GM12878 (cell line): ENCODE data around the gene ARAP2. TPM values are rescaled to one million over a fixed set of nuclear protein-coding genes. Genes with fewer than 3 reads are reported as not detected.

Experiments
- ATAC-seq: fragments of 200-7000 bp; cut with Tn5 transposase; 3 replicates; pipeline ENCODE4 v1.9.1; 2020; ENCODE audit warnings: mild to moderate bottlenecking, moderate library complexity
- BruUV-seq: library from RNA; stranded (reverse); fragments of 400-500 nt; replicated peaks from 2 replicates; lab custom pipeline; 2021; lab: Mats Ljungman, UMichigan
- CTCF ChIA-PET: fragments of 300-600 bp; sonication (Branson Sonifier 250); formaldehyde crosslinking; extraction: SDS; loops from one replicate; lab custom pipeline; 2021; ENCODE audit warnings: inconsistent platforms; lab: Yijun Ruan, JAX
- POLR2A ChIA-PET: fragments of 350-600 bp; formaldehyde crosslinking; extraction: SDS; loops from one replicate; lab custom pipeline; 2021; ENCODE audit warnings: inconsistent platforms; lab: Charles Lee
- RAD21 ChIA-PET: fragments of 300-600 bp; sonication (Branson Sonifier 250); formaldehyde crosslinking; loops from one replicate; lab custom pipeline; 2023; ENCODE audit warnings: antibody characterized with exemption; ENCODE audit not compliant: unreplicated experiment; lab: Charles Lee
- SMC1A ChIA-PET: fragments of 300-600 bp; sonication (Branson Sonifier 250); formaldehyde crosslinking; loops from one replicate; lab custom pipeline; 2023; ENCODE audit not compliant: unreplicated experiment, uncharacterized antibody; lab: Charles Lee
- DNase-seq: peaks from one replicate; pipeline ENCODE4 v3.0.0-alpha.2; 2011; ENCODE audit warnings: low read depth, low spot score
- FAIRE-seq: peaks from 3 replicates; lab custom pipeline; 2011; peaks lifted over from hg19 to GRCh38; lab: Jason Lieb, UNC
- H2AFZ ChIP-seq: 2 replicates; pipeline ENCODE4 v1.6.0; 2011; ENCODE audit warnings: low read depth, low read length, control low read depth; ENCODE audit not compliant: control insufficient read depth
- H3K27ac ChIP-seq: 2 replicates; pipeline ENCODE4 v1.5.1; 2011; ENCODE audit warnings: control low read depth; ENCODE audit not compliant: control insufficient read depth, insufficient read depth
- H3K27me3 ChIP-seq, 2 experiments: replicated peaks in 1 of 2; 2 replicates each; pipeline versions ENCODE4 v1.6.0 to v1.6.1; 2011; ENCODE audit warnings: low read length in 1 of 2; ENCODE audit not compliant: control insufficient read depth in 2 of 2, insufficient read depth in 2 of 2
- H3K36me3 ChIP-seq, 2 experiments: 2 replicates each; pipeline ENCODE4 v1.5.1; 2011; ENCODE audit warnings: low read length in 1 of 2; ENCODE audit not compliant: control insufficient read depth in 2 of 2, insufficient read depth in 2 of 2
- H3K4me1 ChIP-seq: 2 replicates; pipeline ENCODE4 v1.6.1; 2011; ENCODE audit warnings: mild to moderate bottlenecking, low read length, moderate library complexity, mixed read lengths; ENCODE audit not compliant: control insufficient read depth, insufficient read depth
- H3K4me2 ChIP-seq: 2 replicates; pipeline ENCODE4 v1.6.0; 2011; ENCODE audit warnings: control low read depth; ENCODE audit not compliant: control insufficient read depth, insufficient read depth
- H3K4me3 ChIP-seq: fragments of 200-600 bp; sonication (generic); 2 replicates; pipeline ENCODE4 v1.5.1; 2016
- H3K79me2 ChIP-seq: 2 replicates; pipeline ENCODE4 v1.6.0; 2011; ENCODE audit warnings: low read length; ENCODE audit not compliant: control insufficient read depth, insufficient read depth
- H3K9ac ChIP-seq: 2 replicates; pipeline ENCODE4 v1.8.0; 2011; ENCODE audit warnings: low read length, control low read depth, mixed read lengths; ENCODE audit not compliant: control insufficient read depth, insufficient read depth
- H3K9me3 ChIP-seq: replicated peaks from 3 replicates; pipeline ENCODE4 v1.5.1; 2011; ENCODE audit warnings: mild to moderate bottlenecking, low read length; ENCODE audit not compliant: control insufficient read depth, insufficient read depth
- H4K20me1 ChIP-seq: 2 replicates; pipeline ENCODE4 v1.6.0; 2011; ENCODE audit not compliant: control insufficient read depth, insufficient read depth
- CBX5 ChIP-seq: sonication (generic); IDR thresholded peaks from 2 replicates; pipeline ENCODE4 v1.6.1; 2016; ENCODE audit warnings: low read depth, moderate library complexity, mild to moderate bottlenecking, inconsistent platforms
- CEBPB ChIP-seq, 2 experiments: fragments of 150-350 bp in 1 of 2; IDR thresholded peaks; 2 replicates each; pipeline ENCODE4 v1.6.1; 2012 to 2014; ENCODE audit warnings: low read depth in 2 of 2, low read length in 2 of 2, borderline replicate concordance in 1 of 2, inconsistent platforms in 1 of 2
- FOXK2 ChIP-seq: fragments of 450-650 bp; IDR thresholded peaks from 2 replicates; pipeline ENCODE4 v1.6.1; 2017; ENCODE audit warnings: mild to moderate bottlenecking, moderate library complexity
- HDAC6 ChIP-seq: fragments of 200-600 bp; sonication (generic); IDR thresholded peaks from one replicate; pipeline ENCODE4 v1.8.0; 2017; ENCODE audit warnings: antibody characterized with exemption; ENCODE audit not compliant: unreplicated experiment
- MYC ChIP-seq: IDR thresholded peaks from 2 replicates; pipeline ENCODE4 v1.6.1; 2011; ENCODE audit warnings: mild to moderate bottlenecking, low read length, moderate library complexity, inconsistent platforms; ENCODE audit not compliant: insufficient read depth, insufficient replicate concordance, insufficient read length, severe bottlenecking
- NFIC ChIP-seq: IDR thresholded peaks from 2 replicates; pipeline ENCODE4 v1.6.1; 2012; ENCODE audit warnings: low read depth, mild to moderate bottlenecking, inconsistent platforms, low read length, moderate library complexity
- RB1 ChIP-seq: fragments of 450-650 bp; formaldehyde crosslinking; IDR thresholded peaks from 2 replicates; pipeline ENCODE4 v1.6.1; 2017; ENCODE audit warnings: mild to moderate bottlenecking, borderline replicate concordance
- RUNX3 ChIP-seq: IDR thresholded peaks from 2 replicates; pipeline ENCODE4 v1.6.1; 2012; ENCODE audit warnings: low read length, inconsistent platforms
- SIX5 ChIP-seq: IDR thresholded peaks from 2 replicates; pipeline ENCODE4 v1.6.1; 2011; ENCODE audit warnings: mild to moderate bottlenecking, low read depth, low read length, moderate library complexity; ENCODE audit not compliant: severe bottlenecking
- SMAD1 ChIP-seq: fragments of 450-650 bp; IDR thresholded peaks from 2 replicates; pipeline ENCODE4 v1.6.1; 2018; ENCODE audit warnings: mild to moderate bottlenecking, low read depth; ENCODE audit not compliant: partially characterized antibody
- SMARCA5 ChIP-seq: fragments of 450-650 bp; IDR thresholded peaks from 2 replicates; pipeline ENCODE4 v1.6.1; 2017; ENCODE audit warnings: mild to moderate bottlenecking
- YY1 ChIP-seq: IDR thresholded peaks from 2 replicates; pipeline ENCODE4 v1.6.1; 2011; ENCODE audit warnings: low read depth, mild to moderate bottlenecking, low read length
- ZNF217 ChIP-seq: fragments of 450-650 bp; IDR thresholded peaks from 2 replicates; pipeline ENCODE4 v1.6.1; 2017; ENCODE audit warnings: antibody characterized with exemption, mild to moderate bottlenecking
- WGBS: methylation state at CpG from one replicate; pipeline ENCODE4 v1.1.6; 2016; ENCODE audit warnings: low lambda C conversion rate; ENCODE audit not compliant: insufficient replicate concordance, insufficient coverage; ENCODE audit errors: missing lambda C conversion rate; 5-methylcytosine and 5-hydroxymethylcytosine counted together
- in situ Hi-C: fragments of 300-500 bp; cut with MboI; formaldehyde crosslinking; loops from 9 replicates; pipeline ENCODE4 v1.14.3; 2018; ENCODE audit warnings: mixed read lengths
- intact Hi-C: fragments of 100-400 bp; cut with micrococcal nuclease; formaldehyde crosslinking; loops from one replicate; pipeline ENCODE4 v1.14.2; 2022; ENCODE audit not compliant: unreplicated experiment
- polyA plus RNA-seq, 11 experiments: library from polyadenylated mRNA; depleted of rRNA in 4 of 11; unstranded in 6 of 11; stranded (reverse) in 5 of 11; fragments of >200 nt; fragmentation: Nextera tagmentation in 4 of 11; fragmentation: Illumina TruSeq in 1 of 11; extraction: Ambion mirVana in 4 of 11; extraction: Trizol in 1 of 11; gene quantifications; 1 replicate in 1 of 11; 2 replicates in 10 of 11; pipeline versions ENCODE4 v1.2.1 to v1.2.3, GENCODE V29; 2011 to 2016; ENCODE audit warnings: inconsistent platforms in 2 of 11, missing spikeins in 2 of 11, low read depth in 1 of 11
- total RNA-seq, 4 experiments: library from RNA; depleted of rRNA in 3 of 4; stranded (reverse); fragments of >200 nt in 3 of 4; fragmentation: Illumina TruSeq in 1 of 4; extraction: Trizol in 1 of 4; gene quantifications; 2 replicates each; pipeline versions ENCODE4 v1.2.1 to v1.2.3, GENCODE V29; 2013 to 2021
- TF ChIP-seq, protein P1 (sequence below): fragments of 450-650 bp; IDR thresholded peaks from 2 replicates; pipeline ENCODE4 v1.6.1; 2016; ENCODE audit warnings: mild to moderate bottlenecking, moderate library complexity, borderline replicate concordance

Gene ARAP2
- total and polyA plus RNA-seq, 10 of the 15 experiments (the other 5 are each of a cell fraction or from before 2014, with no cell fraction given): 5.4 to 36.1 (median 12.2) TPM

DNA sequence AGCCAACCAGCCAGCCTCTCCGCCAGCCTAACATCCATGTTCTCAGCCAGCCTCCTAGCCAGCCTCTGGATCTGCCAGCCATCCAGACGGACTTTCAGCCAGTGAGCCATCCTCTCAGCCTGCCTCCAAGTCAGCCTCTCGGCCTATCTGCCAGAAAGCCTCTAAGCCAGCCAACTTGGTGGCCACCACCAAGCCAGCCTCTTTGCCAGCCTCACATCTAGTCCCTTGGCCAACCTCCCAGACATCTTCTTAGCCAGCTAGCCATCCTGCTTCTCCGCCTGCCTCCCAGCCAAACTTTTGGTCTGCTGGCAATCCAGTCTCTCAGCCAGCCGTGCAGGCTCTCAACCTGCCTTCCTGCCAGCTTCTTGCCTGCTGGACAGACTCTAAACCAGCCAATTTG is 16.4 kb upstream of the ARAP2 start:
- Histone ChIP-seq H3K27me3 (no peaks in the 10 kb centered on the region), H3K4me2 (no peak overlapping the region), H3K9me3 (no peaks in the 10 kb centered on the region), H3K36me3 (no peaks in the 10 kb centered on the region), H2AFZ (no peak overlapping the region), H3K4me3 (no peak overlapping the region), H4K20me1 (no peaks in the 10 kb centered on the region), H3K27ac (no peak overlapping the region), H3K9ac (no peak overlapping the region), H3K4me1 (peaks cover 4% of the 10 kb centered on the region; the same call in 1 of the 2 replicates), H3K79me2 (no peaks in the 10 kb centered on the region)
- intact Hi-C loops: no loop called here
- 68% methylated on average over 5 of the region's 5 CpGs for WGBS
- in situ Hi-C loops: no loop called here
- TF ChIP-seq ZNF217: no peak
- TF ChIP-seq SIX5: no peak
- TF ChIP-seq, protein P1, sequence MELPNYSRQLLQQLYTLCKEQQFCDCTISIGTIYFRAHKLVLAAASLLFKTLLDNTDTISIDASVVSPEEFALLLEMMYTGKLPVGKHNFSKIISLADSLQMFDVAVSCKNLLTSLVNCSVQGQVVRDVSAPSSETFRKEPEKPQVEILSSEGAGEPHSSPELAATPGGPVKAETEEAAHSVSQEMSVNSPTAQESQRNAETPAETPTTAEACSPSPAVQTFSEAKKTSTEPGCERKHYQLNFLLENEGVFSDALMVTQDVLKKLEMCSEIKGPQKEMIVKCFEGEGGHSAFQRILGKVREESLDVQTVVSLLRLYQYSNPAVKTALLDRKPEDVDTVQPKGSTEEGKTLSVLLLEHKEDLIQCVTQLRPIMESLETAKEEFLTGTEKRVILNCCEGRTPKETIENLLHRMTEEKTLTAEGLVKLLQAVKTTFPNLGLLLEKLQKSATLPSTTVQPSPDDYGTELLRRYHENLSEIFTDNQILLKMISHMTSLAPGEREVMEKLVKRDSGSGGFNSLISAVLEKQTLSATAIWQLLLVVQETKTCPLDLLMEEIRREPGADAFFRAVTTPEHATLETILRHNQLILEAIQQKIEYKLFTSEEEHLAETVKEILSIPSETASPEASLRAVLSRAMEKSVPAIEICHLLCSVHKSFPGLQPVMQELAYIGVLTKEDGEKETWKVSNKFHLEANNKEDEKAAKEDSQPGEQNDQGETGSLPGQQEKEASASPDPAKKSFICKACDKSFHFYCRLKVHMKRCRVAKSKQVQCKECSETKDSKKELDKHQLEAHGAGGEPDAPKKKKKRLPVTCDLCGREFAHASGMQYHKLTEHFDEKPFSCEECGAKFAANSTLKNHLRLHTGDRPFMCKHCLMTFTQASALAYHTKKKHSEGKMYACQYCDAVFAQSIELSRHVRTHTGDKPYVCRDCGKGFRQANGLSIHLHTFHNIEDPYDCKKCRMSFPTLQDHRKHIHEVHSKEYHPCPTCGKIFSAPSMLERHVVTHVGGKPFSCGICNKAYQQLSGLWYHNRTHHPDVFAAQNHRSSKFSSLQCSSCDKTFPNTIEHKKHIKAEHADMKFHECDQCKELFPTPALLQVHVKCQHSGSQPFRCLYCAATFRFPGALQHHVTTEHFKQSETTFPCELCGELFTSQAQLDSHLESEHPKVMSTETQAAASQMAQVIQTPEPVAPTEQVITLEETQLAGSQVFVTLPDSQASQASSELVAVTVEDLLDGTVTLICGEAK: no peak
- TF ChIP-seq RB1: no peak
- TF ChIP-seq CEBPB (IDR thresholded peaks at IDR 0.05; ENCODE audit: borderline replicate concordance in 1 of 2, low read depth in 2 of 2, low read length in 2 of 2): no peak
- no peak for TF ChIP-seq SMAD1
- TF ChIP-seq FOXK2: no peak
- TF ChIP-seq RUNX3: no peak
- TF ChIP-seq NFIC: no peak
- TF ChIP-seq YY1: no peak
- TF ChIP-seq HDAC6: no peak
- TF ChIP-seq CBX5: no peak
- no peak for TF ChIP-seq MYC
- no peak for TF ChIP-seq SMARCA5
- no peak for ATAC-seq
- no peak for FAIRE-seq
- ChIA-PET SMC1A (interaction anchor here (1.0 to 3.8 kb wide), 3 partner anchors 8 to 87 kb away, joined by 3 to 38 read pairs (median 32); partner anchors contain the start of gene ARAP2), RAD21 (no interaction called here), POLR2A (no interaction called here), CTCF (no interaction called here)
- BruUV-seq: no TSS peak
- no peak for DNase-seq
